HepG2 (cell line): ENCODE data around the gene TBC1D14. TPM values are rescaled to one million over a fixed set of nuclear protein-coding genes. Genes with fewer than 3 reads are reported as not detected.

Source experiments
- ERF ChIP-seq: IDR thresholded peaks from 2 replicates; pipeline ENCODE4 v1.6.1; 2018; ENCODE audit warnings: missing biosample characterization, missing genetic modification reagents
- MAZ ChIP-seq, 2 experiments: sonication (generic) in 1 of 2; formaldehyde crosslinking in 1 of 2; IDR thresholded peaks; 2 replicates each; pipeline versions ENCODE4 v1.5.0 to v1.6.1; 2012 to 2020; ENCODE audit warnings: low read depth in 2 of 2, mild to moderate bottlenecking in 2 of 2, borderline replicate concordance in 1 of 2, improper control_type of control experiment in 1 of 2, low read length in 1 of 2, missing genetic modification reagents in 1 of 2, moderate library complexity in 1 of 2
- MXD1 ChIP-seq: sonication (generic); formaldehyde crosslinking; IDR thresholded peaks from 2 replicates; pipeline ENCODE4 v1.4.0; 2020; ENCODE audit warnings: mild to moderate bottlenecking, missing genetic modification reagents
- RFXAP ChIP-seq: sonication (generic); formaldehyde crosslinking; IDR thresholded peaks from 2 replicates; pipeline ENCODE4 v1.4.0; 2020; ENCODE audit warnings: missing genetic modification reagents, borderline replicate concordance
- RNF2 ChIP-seq: fragments of 450-650 bp; conservative IDR thresholded peaks from 2 replicates; pipeline ENCODE4 v1.6.1; 2016; ENCODE audit warnings: low read depth
- STAT5B ChIP-seq: sonication (generic); formaldehyde crosslinking; IDR thresholded peaks from 2 replicates; pipeline ENCODE4 v1.4.0; 2020; ENCODE audit warnings: missing genetic modification reagents
- ZFP36L2 ChIP-seq: sonication (generic); formaldehyde crosslinking; IDR thresholded peaks from 2 replicates; pipeline ENCODE4 v1.4.0; 2020; ENCODE audit warnings: missing genetic modification reagents
- ZNF784 ChIP-seq: sonication (generic); formaldehyde crosslinking; IDR thresholded peaks from 2 replicates; pipeline ENCODE4 v1.5.1; 2020; ENCODE audit warnings: missing genetic modification reagents, mild to moderate bottlenecking, borderline replicate concordance
- polyA plus RNA-seq, 8 experiments: library from polyadenylated mRNA; depleted of rRNA in 3 of 8; stranded (reverse) in 7 of 8; unstranded in 1 of 8; fragments of >200 nt; fragmentation: Illumina TruSeq in 4 of 8; extraction: Trizol in 4 of 8; gene quantifications; 2 replicates each; pipeline versions ENCODE4 v1.2.1 to v1.2.3, GENCODE V29; 2011 to 2016; ENCODE audit warnings: low read depth in 4 of 8, missing spikeins in 1 of 8, mixed read lengths in 1 of 8; ENCODE audit not compliant: insufficient read depth in 1 of 8
- total RNA-seq, 5 experiments: library from RNA; depleted of rRNA; stranded (reverse); fragments of >200 nt; fragmentation: Illumina TruSeq; extraction: Trizol; gene quantifications; 2 replicates each; pipeline ENCODE4 v1.2.3, GENCODE V29; 2016; ENCODE audit warnings: low read depth in 1 of 5
- TF ChIP-seq, protein P1 (sequence below), 2 experiments: sonication (generic) in 1 of 2; formaldehyde crosslinking in 1 of 2; IDR thresholded peaks; 2 replicates each; pipeline versions ENCODE4 v1.4.0 to v1.6.1; 2016 to 2020; ENCODE audit warnings: borderline replicate concordance in 1 of 2, low read depth in 1 of 2, mild to moderate bottlenecking in 1 of 2, missing genetic modification reagents in 1 of 2

TBC1D14 gene
- total and polyA plus RNA-seq, 2 of the 13 experiments (the other 11 are each of a cell fraction or from before 2014, with no cell fraction given): 29.5 to 46.5 TPM

DNA sequence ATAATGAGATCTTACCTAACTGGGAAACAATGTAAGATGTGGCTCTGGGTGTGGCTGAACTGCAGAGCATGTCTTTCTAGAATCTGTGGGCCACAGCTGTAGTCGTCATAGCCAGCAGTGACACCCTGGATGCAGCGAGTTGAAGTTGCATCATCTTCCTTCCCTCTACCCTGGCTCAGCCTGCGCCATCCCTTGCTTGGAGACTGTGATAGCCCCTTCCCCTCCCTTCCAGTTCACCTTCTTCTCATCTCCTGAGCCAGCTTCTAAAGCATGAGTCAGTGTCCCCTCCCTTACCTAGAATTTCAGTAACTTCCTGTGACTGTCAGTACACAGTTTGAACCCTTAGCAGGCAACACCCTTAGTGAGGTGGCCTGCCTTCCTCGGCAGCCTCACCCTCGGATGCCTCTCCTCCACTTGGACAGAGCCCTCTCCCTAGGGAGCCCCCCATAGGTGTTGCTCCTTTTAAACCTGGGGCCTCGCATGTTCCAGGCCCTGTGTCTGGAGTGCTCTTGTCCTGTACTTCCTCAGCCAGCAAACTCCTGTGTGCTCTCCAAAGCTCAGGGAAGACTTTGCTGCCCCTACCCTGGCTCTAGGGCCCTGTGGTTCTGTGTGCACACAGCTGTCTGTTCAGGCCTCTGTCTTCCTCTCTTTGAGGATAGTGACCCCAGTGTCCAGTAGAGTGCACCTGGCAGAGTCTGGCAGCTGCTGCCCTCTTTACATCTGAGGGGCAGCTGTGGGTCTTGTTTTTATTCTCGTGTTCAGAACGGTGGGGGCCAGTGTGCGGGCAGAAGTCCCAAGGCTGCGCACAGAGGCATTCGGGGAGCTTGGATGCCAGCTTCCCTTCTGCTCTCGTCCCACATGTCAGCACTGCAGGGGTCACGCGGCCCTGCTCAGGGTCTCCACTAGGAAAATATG lies 89.8 kb downstream of the TBC1D14 start (continued):
- TF ChIP-seq, protein P1, sequence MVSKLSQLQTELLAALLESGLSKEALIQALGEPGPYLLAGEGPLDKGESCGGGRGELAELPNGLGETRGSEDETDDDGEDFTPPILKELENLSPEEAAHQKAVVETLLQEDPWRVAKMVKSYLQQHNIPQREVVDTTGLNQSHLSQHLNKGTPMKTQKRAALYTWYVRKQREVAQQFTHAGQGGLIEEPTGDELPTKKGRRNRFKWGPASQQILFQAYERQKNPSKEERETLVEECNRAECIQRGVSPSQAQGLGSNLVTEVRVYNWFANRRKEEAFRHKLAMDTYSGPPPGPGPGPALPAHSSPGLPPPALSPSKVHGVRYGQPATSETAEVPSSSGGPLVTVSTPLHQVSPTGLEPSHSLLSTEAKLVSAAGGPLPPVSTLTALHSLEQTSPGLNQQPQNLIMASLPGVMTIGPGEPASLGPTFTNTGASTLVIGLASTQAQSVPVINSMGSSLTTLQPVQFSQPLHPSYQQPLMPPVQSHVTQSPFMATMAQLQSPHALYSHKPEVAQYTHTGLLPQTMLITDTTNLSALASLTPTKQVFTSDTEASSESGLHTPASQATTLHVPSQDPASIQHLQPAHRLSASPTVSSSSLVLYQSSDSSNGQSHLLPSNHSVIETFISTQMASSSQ (IDR thresholded peaks at IDR 0.05; ENCODE audit: low read depth): no peak
- TF ChIP-seq, protein P1 (CRISPR knock-in tag; IDR thresholded peaks at IDR 0.05; ENCODE audit: borderline replicate concordance): no peak
- no peak for TF ChIP-seq ZFP36L2 (CRISPR knock-in tag)
- no peak for TF ChIP-seq MAZ (IDR thresholded peaks at IDR 0.05; ENCODE audit: borderline replicate concordance, low read depth, low read length)
- TF ChIP-seq MAZ (CRISPR knock-in tag; IDR thresholded peaks at IDR 0.05; ENCODE audit: low read depth): no peak
- TF ChIP-seq RNF2: no peak
- no peak for TF ChIP-seq ERF (CRISPR knock-in tag)
- no peak for TF ChIP-seq STAT5B
- TF ChIP-seq RFXAP (CRISPR knock-in tag): no peak
- TF ChIP-seq MXD1 (CRISPR knock-in tag): no peak
- no peak for TF ChIP-seq ZNF784
